SK-N-MC (cell line): ENCODE data around the gene CDK5R2.

ENCODE experiments used
- EZH2 ChIP-seq: fragments of 200-600 bp; sonication (generic); IDR thresholded peaks from one replicate; pipeline ENCODE4 v1.6.1; 2017; ENCODE audit warnings: antibody characterized with exemption
- FOXP2 ChIP-seq: optimal IDR thresholded peaks from 2 replicates; pipeline ENCODE3; 2011; ENCODE audit warnings: mild to moderate bottlenecking, moderate library complexity; ENCODE audit not compliant: insufficient read depth; ENCODE audit errors: extremely low read length, control extremely low read depth
- POLR2AphosphoS5 ChIP-seq: IDR thresholded peaks from 2 replicates; pipeline ENCODE4 v1.6.1; 2012; ENCODE audit warnings: mild to moderate bottlenecking, low read depth, low read length, borderline replicate concordance

DNA sequence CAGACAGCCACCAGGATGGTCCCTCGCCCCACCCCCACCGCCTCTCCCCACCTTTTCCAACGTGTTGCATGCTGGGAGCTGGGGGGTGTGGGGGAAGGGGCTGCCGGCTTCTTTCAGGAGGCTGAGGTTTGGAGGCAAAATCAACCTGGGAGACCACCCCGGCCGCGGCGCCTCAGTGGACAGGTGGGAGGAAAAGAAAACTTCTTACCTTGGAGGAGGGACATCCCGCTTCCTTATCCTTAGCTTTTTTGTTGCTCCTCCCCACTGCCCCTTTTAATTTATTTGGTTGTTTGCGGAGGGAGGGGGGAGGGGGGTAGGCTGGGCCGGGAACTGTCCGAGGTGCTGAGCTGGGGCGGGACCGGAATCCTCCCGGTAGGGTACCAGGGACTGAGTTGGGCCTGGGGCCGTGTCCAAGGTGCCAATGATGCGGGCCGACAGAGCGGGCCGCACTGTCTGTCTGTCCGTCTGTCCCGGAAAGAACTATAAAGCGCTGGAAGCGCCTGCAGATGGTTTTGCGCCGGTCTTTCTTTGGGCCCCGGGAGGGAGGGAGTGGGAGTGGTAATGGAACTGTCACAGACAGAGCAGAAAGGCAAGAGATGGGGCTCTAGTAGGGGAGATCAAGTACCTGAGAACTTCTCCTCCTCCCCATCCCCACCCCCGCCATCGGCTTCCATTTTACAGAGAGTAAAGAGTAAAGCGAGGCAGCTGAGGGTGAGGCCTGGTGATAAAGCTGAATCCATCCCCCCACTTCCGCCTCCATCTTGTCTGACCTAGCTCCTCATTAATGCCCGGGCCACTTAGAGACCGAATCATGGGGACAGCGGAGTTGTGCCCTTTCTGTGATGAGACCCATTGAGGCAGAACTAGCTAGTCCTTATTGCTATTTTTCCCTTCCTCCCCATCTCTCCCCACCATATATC is 2.4 kb downstream of the CDK5R2 start:
- TF ChIP-seq EZH2 (no peak), POLR2AphosphoS5 (no peak), FOXP2 (no peak)
